H1 (cell line): ENCODE data around the gene KLRK1. TPM values are rescaled to one million over a fixed set of nuclear protein-coding genes. Genes with fewer than 3 reads are reported as not detected.
"Not testable (repeated sequence)": the region's sequence is repeated elsewhere in the genome, so short reads cannot be mapped to it uniquely, and the experiment has no call there.

Experiments
- CTCF ChIA-PET: fragments of 300-600 bp; sonication (Branson Sonifier 250); formaldehyde crosslinking; loops from one replicate; lab custom pipeline; 2021; ENCODE audit not compliant: partially characterized antibody; lab: Charles Lee
- POLR2A ChIA-PET: fragments of 300-600 bp; sonication (Branson Sonifier 250); formaldehyde crosslinking; loops from one replicate; lab custom pipeline; 2021; ENCODE audit warnings: inconsistent platforms; ENCODE audit not compliant: partially characterized antibody; lab: Charles Lee
- DNase-seq, 2 experiments: peaks; one replicate each; pipeline versions ENCODE4 v3.0.0 to v3.0.0-alpha.2; 2010 to 2022; ENCODE audit warnings: low spot score in 2 of 2, low read depth in 1 of 2, mixed read lengths in 1 of 2
- FAIRE-seq: peaks from 2 replicates; lab custom pipeline; 2011; peaks lifted over from hg19 to GRCh38; lab: Jason Lieb, UNC
- H2AFZ ChIP-seq: 2 replicates; pipeline ENCODE4 v1.8.1; 2012; ENCODE audit warnings: low read length, inconsistent platforms
- H2AK5ac ChIP-seq: 2 replicates; pipeline ENCODE4 v1.6.1; 2013; ENCODE audit warnings: low read depth, low read length
- H2BK120ac ChIP-seq: replicated peaks from 2 replicates; pipeline ENCODE3; 2013; ENCODE audit warnings: low read depth, low read length, inconsistent platforms
- H2BK12ac ChIP-seq: 2 replicates; pipeline ENCODE4 v1.6.1; 2013; ENCODE audit warnings: low read depth, low read length
- H2BK15ac ChIP-seq: 2 replicates; pipeline ENCODE4 v1.6.1; 2013; ENCODE audit warnings: low read length
- H2BK20ac ChIP-seq: 2 replicates; pipeline ENCODE4 v1.6.1; 2013; ENCODE audit warnings: low read length
- H2BK5ac ChIP-seq: 2 replicates; pipeline ENCODE4 v1.6.1; 2013; ENCODE audit warnings: low read depth, low read length
- H3K14ac ChIP-seq: 2 replicates; pipeline ENCODE4 v1.6.1; 2013; ENCODE audit warnings: inconsistent platforms; ENCODE audit not compliant: insufficient read length
- H3K18ac ChIP-seq: 2 replicates; pipeline ENCODE4 v1.6.1; 2013; ENCODE audit warnings: low read length; ENCODE audit errors: extremely low read depth
- H3K23ac ChIP-seq: 2 replicates; pipeline ENCODE4 v1.6.1; 2013; ENCODE audit warnings: inconsistent platforms; ENCODE audit not compliant: insufficient read length
- H3K23me2 ChIP-seq: 2 replicates; pipeline ENCODE4 v1.6.1; 2013; ENCODE audit warnings: low read depth, low read length
- H3K27ac ChIP-seq: 2 replicates; pipeline ENCODE4 v1.6.1; 2011; ENCODE audit warnings: low read depth, low read length, inconsistent platforms
- H3K27me3 ChIP-seq, 4 experiments: replicated peaks in 1 of 4; 1 replicate in 1 of 4; 2 replicates in 3 of 4; pipeline versions ENCODE4 v1.6.1 to v1.8.1; 2011 to 2013; ENCODE audit warnings: low read length in 3 of 4, mild to moderate bottlenecking in 3 of 4, inconsistent platforms in 2 of 4, mixed read lengths in 2 of 4, moderate library complexity in 1 of 4; ENCODE audit not compliant: control insufficient read depth in 3 of 4, insufficient read depth in 3 of 4; ENCODE audit errors: extremely low read depth in 1 of 4
- H3K36me3 ChIP-seq, 4 experiments: 2 replicates each; pipeline versions ENCODE4 v1.6.1 to v1.8.1; 2011 to 2013; ENCODE audit warnings: mild to moderate bottlenecking in 4 of 4, low read length in 3 of 4, moderate library complexity in 2 of 4, control low read depth in 1 of 4, inconsistent platforms in 1 of 4; ENCODE audit not compliant: insufficient read depth in 4 of 4, control insufficient read depth in 2 of 4
- H3K4ac ChIP-seq: replicated peaks from 2 replicates; pipeline ENCODE3; 2013; ENCODE audit warnings: low read length, low read depth, mixed read lengths, inconsistent platforms; ENCODE audit not compliant: insufficient read length
- H3K4me1 ChIP-seq, 4 experiments: replicated peaks in 1 of 4; 1 replicate in 1 of 4; 2 replicates in 3 of 4; pipeline versions ENCODE4 v1.6.1 to v1.8.1; 2011 to 2013; ENCODE audit warnings: low read length in 3 of 4, inconsistent platforms in 2 of 4, mixed read lengths in 1 of 4; ENCODE audit not compliant: insufficient read depth in 4 of 4, control insufficient read depth in 3 of 4
- H3K4me2 ChIP-seq, 2 experiments: 2 replicates each; pipeline versions ENCODE4 v1.6.1 to v1.8.1; 2011 to 2013; ENCODE audit warnings: low read depth in 2 of 2, low read length in 2 of 2, control low read depth in 1 of 2, inconsistent platforms in 1 of 2, mild to moderate bottlenecking in 1 of 2; ENCODE audit not compliant: insufficient read depth in 1 of 2
- H3K4me3 ChIP-seq, 4 experiments: fragments of 200-600, 300-600 bp in 1 of 4; sonication (generic), shearing (Covaris generic), sonication (Bioruptor Twin) in 1 of 4; 2 replicates each; pipeline versions ENCODE4 v1.5.1 to v1.8.1; 2011 to 2016; ENCODE audit warnings: low read length in 4 of 4, low read depth in 3 of 4, control low read depth in 2 of 4, inconsistent platforms in 2 of 4, mild to moderate bottlenecking in 2 of 4, mixed read lengths in 1 of 4, moderate library complexity in 1 of 4; ENCODE audit not compliant: insufficient read depth in 2 of 4; ENCODE audit errors: extremely low read depth in 1 of 4
- H3K56ac ChIP-seq: replicated peaks from 2 replicates; pipeline ENCODE3; 2013; ENCODE audit warnings: low read depth, mild to moderate bottlenecking, mixed read lengths, low read length, inconsistent platforms; ENCODE audit not compliant: insufficient read length
- H3K79me1 ChIP-seq: 2 replicates; pipeline ENCODE4 v1.6.1; 2013; ENCODE audit warnings: low read depth, low read length, control low read depth
- H3K79me2 ChIP-seq, 2 experiments: 2 replicates each; pipeline versions ENCODE4 v1.6.1 to v1.8.1; 2012 to 2013; ENCODE audit warnings: low read length in 2 of 2, mild to moderate bottlenecking in 2 of 2, inconsistent platforms in 1 of 2; ENCODE audit not compliant: insufficient read depth in 2 of 2, control insufficient read depth in 1 of 2
- H3K9ac ChIP-seq, 4 experiments: replicated peaks in 1 of 4; 1 replicate in 1 of 4; 2 replicates in 3 of 4; pipeline versions ENCODE4 v1.6.1 to v1.8.1; 2011 to 2013; ENCODE audit warnings: low read depth in 3 of 4, low read length in 3 of 4, control low read depth in 2 of 4, mild to moderate bottlenecking in 2 of 4, moderate library complexity in 2 of 4, inconsistent platforms in 1 of 4; ENCODE audit errors: extremely low read depth in 1 of 4
- H3K9me3 ChIP-seq, 2 experiments: 2 replicates each; pipeline versions ENCODE4 v1.6.1 to v1.8.1; 2012 to 2013; ENCODE audit warnings: mild to moderate bottlenecking in 2 of 2, moderate library complexity in 2 of 2, control low read depth in 1 of 2, inconsistent platforms in 1 of 2, low read depth in 1 of 2, low read length in 1 of 2, mixed read lengths in 1 of 2; ENCODE audit not compliant: insufficient read depth in 2 of 2
- H4K20me1 ChIP-seq, 2 experiments: replicated peaks in 1 of 2; 2 replicates each; pipeline versions ENCODE3 to v1.8.1; 2011 to 2013; ENCODE audit warnings: inconsistent platforms in 2 of 2, low read length in 2 of 2, mild to moderate bottlenecking in 1 of 2; ENCODE audit not compliant: insufficient read depth in 2 of 2, control insufficient read depth in 1 of 2
- H4K5ac ChIP-seq: 2 replicates; pipeline ENCODE4 v1.6.1; 2013; ENCODE audit warnings: low read length, low read depth, mixed read lengths, inconsistent platforms; ENCODE audit not compliant: insufficient read length
- H4K8ac ChIP-seq: 2 replicates; pipeline ENCODE4 v1.8.0; 2013; ENCODE audit warnings: mild to moderate bottlenecking, moderate library complexity, low read length, inconsistent platforms; ENCODE audit not compliant: insufficient read depth; ENCODE audit errors: extremely low read depth
- H4K91ac ChIP-seq: replicated peaks from 2 replicates; pipeline ENCODE3; 2013; ENCODE audit warnings: low read length, mixed read lengths, inconsistent platforms; ENCODE audit not compliant: insufficient read length
- WGBS, 2 experiments: shearing (Covaris generic) in 1 of 2; methylation state at CpG; one replicate each; pipeline versions ENCODE4 v1.1.6 to v1.1.7; 2013 to 2015; ENCODE audit warnings: low lambda C conversion rate in 2 of 2, mixed read lengths in 2 of 2, inconsistent platforms in 1 of 2, low coverage in 1 of 2, missing lambda C conversion rate in 1 of 2; ENCODE audit not compliant: insufficient replicate concordance in 2 of 2, insufficient coverage in 1 of 2, insufficient read length in 1 of 2; ENCODE audit errors: extremely low coverage in 1 of 2, missing lambda C conversion rate in 1 of 2; 5-methylcytosine and 5-hydroxymethylcytosine counted together
- polyA plus RNA-seq, 7 experiments: library from polyadenylated mRNA; depleted of rRNA in 3 of 7; stranded (reverse) in 5 of 7; unstranded in 2 of 7; fragments of >200 nt in 5 of 7; fragments of 200-250 nt in 2 of 7; gene quantifications; 1 replicate in 5 of 7; 2 replicates in 1 of 7; 4 replicates in 1 of 7; pipeline versions ENCODE4 v1.2.1 to v1.2.3, GENCODE V29; 2011 to 2013; ENCODE audit warnings: missing spikeins in 2 of 7, mixed read lengths in 2 of 7
- total RNA-seq: library from RNA; stranded (reverse); fragmentation: NEBNext Ultra II Directional; extraction: Animal tissue kit (Norgen Biotek cat#: 25700); gene quantifications from 2 replicates; pipeline ENCODE4 v1.2.1, GENCODE V29; 2021

The KLRK1 gene
- total and polyA plus RNA-seq, 2 of the 8 experiments (the other 6 are each of a cell fraction or from before 2014, with no cell fraction given) = not detected

DNA sequence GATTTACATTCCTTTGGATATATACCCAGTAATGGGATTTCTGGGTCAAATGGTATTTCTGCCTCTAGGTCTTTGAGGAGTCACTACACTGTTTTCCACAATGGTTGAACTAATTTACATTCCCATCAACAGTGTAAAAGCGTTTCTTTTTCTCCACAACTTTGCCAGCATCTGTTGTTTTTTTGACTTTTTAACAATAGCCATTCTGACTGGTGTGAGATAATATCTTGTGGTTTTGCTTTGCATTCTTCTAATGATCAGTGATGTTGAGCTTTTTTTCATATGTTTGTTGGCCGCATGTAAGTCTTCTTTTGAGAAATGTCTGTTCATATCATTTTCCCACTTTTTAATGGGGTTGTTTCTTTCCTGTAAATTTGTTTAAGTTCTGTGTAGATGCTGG, 48.9 kb downstream of the KLRK1 start:
- H3K4me3 ChIP-seq, H2BK12ac ChIP-seq, H3K36me3 ChIP-seq, H3K9ac ChIP-seq, H3K27me3 ChIP-seq, H2BK5ac ChIP-seq, H4K8ac ChIP-seq, POLR2A ChIA-PET, H2AK5ac ChIP-seq, H3K4ac ChIP-seq, H3K18ac ChIP-seq, H3K23me2 ChIP-seq, H3K9me3 ChIP-seq, H3K14ac ChIP-seq, H4K20me1 ChIP-seq, H2AFZ ChIP-seq, H2BK120ac ChIP-seq, H3K79me2 ChIP-seq, H3K23ac ChIP-seq, H2BK20ac ChIP-seq, DNase-seq, H3K4me2 ChIP-seq, H3K79me1 ChIP-seq, H3K27ac ChIP-seq, H3K56ac ChIP-seq, H4K91ac ChIP-seq, H3K4me1 ChIP-seq, H2BK15ac ChIP-seq, H4K5ac ChIP-seq, FAIRE-seq: not testable (repeated sequence)
- 83% methylated on average over 2 of the region's 2 CpGs; no CpG with 5 or more reads in 1 of the 2 experiments for WGBS, 2 experiments
- CTCF ChIA-PET = interaction anchor here (1.6 to 2.0 kb wide), 2 partner anchors 10 to 25 kb away, joined by 6 to 7 read pairs; no protein-coding TSS in a partner anchor
